GM21367 (cell line): ENCODE results near the gene LRRC27.

Experiments
- ATAC-seq: cut with Tn5 transposase; IDR thresholded peaks from one replicate; pipeline ENCODE4 v1.9.1; 2021; ENCODE audit not compliant: unreplicated experiment

LRRC27 gene

GRCh38 chr10:132301371-132302330 lies 30.3 kb upstream of the LRRC27 start:
- ATAC-seq = no peak

- ATAC-seq = no peak
Observed at GRCh38 chr10:132302421-132303310, 29.3 kb upstream of the LRRC27 start.

GRCh38 chr10:132303361-132304115 lies 28.5 kb upstream of the LRRC27 start:
- no peak for ATAC-seq

- ATAC-seq = no peak
Observed at GRCh38 chr10:132304756-132305509, 27.1 kb upstream of the LRRC27 start.

- no peak for ATAC-seq
Observed at GRCh38 chr10:132305654-132306342, 26.2 kb upstream of the LRRC27 start.

- ATAC-seq = no peak
Observed at GRCh38 chr10:132306343-132306685, 25.7 kb upstream of the LRRC27 start.

GRCh38 chr10:132306864-132307751 lies 24.9 kb upstream of the LRRC27 start:
- ATAC-seq = peak; percentile 2

- peak; percentile 59 for ATAC-seq
Observed at GRCh38 chr10:132307823-132308586, 24.0 kb upstream of the LRRC27 start, which contains the start of gene STK32C. STK32C (minus strand) TSS chr10:132307950; CDS start chr10:132307833, 117 bp downstream.

GRCh38 chr10:132308587-132309470 lies 23.2 kb upstream of the LRRC27 start:
- no peak for ATAC-seq

- ATAC-seq = no peak
Observed at GRCh38 chr10:132309471-132309865, 22.5 kb upstream of the LRRC27 start.

GRCh38 chr10:132309879-132310591 lies 22.0 kb upstream of the LRRC27 start:
- no peak for ATAC-seq

- ATAC-seq = no peak
Observed at GRCh38 chr10:132310701-132311337, 21.2 kb upstream of the LRRC27 start.

- no peak for ATAC-seq
Observed at GRCh38 chr10:132311338-132311939, 20.6 kb upstream of the LRRC27 start.

- ATAC-seq = no peak
Observed at GRCh38 chr10:132313305-132313704, 18.7 kb upstream of the LRRC27 start.

- no peak for ATAC-seq
Observed at GRCh38 chr10:132313865-132314264, 18.1 kb upstream of the LRRC27 start.
